Measurements from ENCODE around the gene CYB5D1. TPM values are rescaled to one million over a fixed set of nuclear protein-coding genes. Genes with fewer than 3 reads are reported as not detected.

CYB5D1 gene
- total and polyA plus RNA-seq, 2 of the 8 experiments (the other 6 are each of a cell fraction or from before 2014, with no cell fraction given) = 11.0 to 18.0 TPM

GRCh38 chr17:7910711-7911110 lies 52.9 kb downstream of the CYB5D1 start:
- ChIA-PET POLR2A (ENCODE audit: partially characterized antibody) (no interaction called here), CTCF (ENCODE audit: partially characterized antibody) (interaction anchor here (0.8 to 6.0 kb wide), 7 partner anchors 22 to 147 kb away, joined by 3 to 57 read pairs (median 5); partner anchors contain the start of gene CHD3)
- WGBS, 2 experiments (ENCODE audit: extremely low coverage in 1 of 2, insufficient coverage in 1 of 2, insufficient read length in 1 of 2, insufficient replicate concordance in 2 of 2, low coverage in 1 of 2, low lambda C conversion rate in 2 of 2, missing lambda C conversion rate in 1 of 2) = 97% methylated on average over 13 of the region's 13 CpGs; no CpG with 5 or more reads in 1 of the 2 experiments
- H3K56ac ChIP-seq (replicated peaks; ENCODE audit: insufficient read length, low read depth, low read length) = no peak overlapping the region
- H2BK12ac ChIP-seq (ENCODE audit: low read depth, low read length) = no peak overlapping the region
- H3K27me3 ChIP-seq (replicated peaks in 1 of 4; ENCODE audit: control insufficient read depth in 3 of 4, extremely low read depth in 1 of 4, insufficient read depth in 3 of 4, low read length in 3 of 4) = peaks cover 0 to 9% (median 7%) of the 10 kb centered on the region in 4 experiments; a peak in 5 of 7 replicates
- H2BK15ac ChIP-seq (ENCODE audit: low read length) = no peak overlapping the region
- H3K4me3 ChIP-seq (ENCODE audit: extremely low read depth in 1 of 4, insufficient read depth in 2 of 4, low read depth in 3 of 4, low read length in 4 of 4) = no peak overlapping the region
- no peak overlapping the region for H4K8ac ChIP-seq (ENCODE audit: extremely low read depth, insufficient read depth, low read length)
- peaks cover 0 to 3% (median 1%) of the 10 kb centered on the region in 4 experiments; a peak in 4 of 8 replicates for H3K36me3 ChIP-seq (ENCODE audit: control insufficient read depth in 2 of 4, insufficient read depth in 4 of 4, low read length in 3 of 4)
- H2AFZ ChIP-seq (ENCODE audit: low read length) = no peak overlapping the region
- no peaks in the 10 kb centered on the region for H3K79me2 ChIP-seq (ENCODE audit: control insufficient read depth in 1 of 2, insufficient read depth in 2 of 2, low read length in 2 of 2)
- DNase-seq (ENCODE audit: low read depth in 1 of 2, low spot score in 2 of 2) = no peak
- TF ChIP-seq BRCA1 (IDR thresholded peaks at IDR 0.05; ENCODE audit: low read depth, low read length) (no peak), SAP30 (IDR thresholded peaks at IDR 0.05; ENCODE audit: insufficient read depth, insufficient replicate concordance, low read length) (no peak), HDAC6 (IDR thresholded peaks at IDR 0.05; ENCODE audit: low read depth, low read length) (no peak), MAX (IDR thresholded peaks at IDR 0.05) (no peak)
- no peak overlapping the region for H3K4ac ChIP-seq (replicated peaks; ENCODE audit: insufficient read length, low read depth, low read length)
- H4K20me1 ChIP-seq (replicated peaks in 1 of 2; ENCODE audit: control insufficient read depth in 1 of 2, insufficient read depth in 2 of 2, low read length in 2 of 2) = peaks cover 0 to 2% of the 10 kb centered on the region in 2 experiments
- H3K4me2 ChIP-seq (ENCODE audit: insufficient read depth in 1 of 2, low read depth in 2 of 2, low read length in 2 of 2) = no peak overlapping the region
- H3K4me1 ChIP-seq (replicated peaks in 1 of 4; ENCODE audit: control insufficient read depth in 3 of 4, insufficient read depth in 4 of 4, low read length in 3 of 4) = peaks cover 0 to 6% (median 2%) of the 10 kb centered on the region in 4 experiments; a peak in 4 of 7 replicates
- H3K9me3 ChIP-seq (ENCODE audit: insufficient read depth in 2 of 2, low read depth in 1 of 2, low read length in 1 of 2) = no peaks in the 10 kb centered on the region
- H3K23me2 ChIP-seq (ENCODE audit: low read depth, low read length) = peaks cover 4% of the 10 kb centered on the region
- H2BK20ac ChIP-seq (ENCODE audit: low read length) = no peak overlapping the region
- no peak overlapping the region for H2BK120ac ChIP-seq (replicated peaks; ENCODE audit: low read depth, low read length)
- no peak overlapping the region for H4K5ac ChIP-seq (ENCODE audit: insufficient read length, low read depth, low read length)
- H3K14ac ChIP-seq (ENCODE audit: insufficient read length) = no peak overlapping the region
- no peak for FAIRE-seq
- no peak overlapping the region for H3K9ac ChIP-seq (replicated peaks in 1 of 4; ENCODE audit: extremely low read depth in 1 of 4, low read depth in 3 of 4, low read length in 3 of 4)
- no peak overlapping the region for H2AK5ac ChIP-seq (ENCODE audit: low read depth, low read length)
- H3K23ac ChIP-seq (ENCODE audit: insufficient read length) = no peak overlapping the region
- H2BK5ac ChIP-seq (ENCODE audit: low read depth, low read length) = no peak overlapping the region
- no peak overlapping the region for H4K91ac ChIP-seq (replicated peaks; ENCODE audit: insufficient read length, low read length)
- H3K18ac ChIP-seq (ENCODE audit: extremely low read depth, low read length) = no peak overlapping the region
- no peak overlapping the region for H3K27ac ChIP-seq (ENCODE audit: low read depth, low read length)
- H3K79me1 ChIP-seq (ENCODE audit: low read depth, low read length) = no peaks in the 10 kb centered on the region

Data from H1 (cell line).